Left lung (tissue), 10 donors: ENCODE data around the gene PTPRM. TPM values are rescaled to one million over a fixed set of nuclear protein-coding genes. Genes with fewer than 3 reads are reported as not detected.

Experiments
- ATAC-seq: fragments of 200-7000 bp; cut with Tn5 transposase; one replicate; pipeline ENCODE4 v1.9.1; 2020; ENCODE audit warnings: moderate library complexity
- DNase-seq, 4 donors: peaks; one replicate each; pipeline ENCODE4 v3.0.0-alpha.2; 2013 to 2020
- H3K27ac ChIP-seq, 2 donors: fragments of 200-600 bp; sonication (generic) in 1 of 2; one replicate each; pipeline versions ENCODE4 v1.5.0 to v1.8.0; 2020 to 2021
- H3K27me3 ChIP-seq, 2 donors: fragments of 200-600 bp; sonication (generic) in 1 of 2; one replicate each; pipeline versions ENCODE4 v1.5.0 to v1.8.0; 2020 to 2021
- H3K36me3 ChIP-seq, 2 donors: fragments of 200-600 bp; sonication (generic) in 1 of 2; one replicate each; pipeline versions ENCODE4 v1.5.0 to v1.8.0; 2020 to 2021
- H3K4me1 ChIP-seq, 2 donors: fragments of 200-600 bp; one replicate each; pipeline ENCODE4 v1.8.0; 2021
- H3K4me3 ChIP-seq, 2 donors: fragments of 200-600 bp; sonication (generic) in 1 of 2; one replicate each; pipeline versions ENCODE4 v1.5.0 to v1.8.0; 2020 to 2021; ENCODE audit warnings: mild to moderate bottlenecking in 1 of 2
- H3K9me3 ChIP-seq, 2 donors: fragments of 200-600 bp; sonication (generic) in 1 of 2; one replicate each; pipeline versions ENCODE4 v1.5.0 to v1.8.0; 2020 to 2021
- CTCF ChIP-seq, 2 donors: fragments of 200-600 bp; sonication (generic) in 1 of 2; IDR thresholded peaks; one replicate each; pipeline versions ENCODE4 v1.5.0 to v1.8.0; 2021; ENCODE audit warnings: antibody characterized with exemption in 2 of 2
- intact Hi-C, 2 donors: fragments of 100-400 bp; cut with DNase I; formaldehyde crosslinking; loops; one replicate each; pipeline versions ENCODE4 v1.11.2 to v1.14.2; 2022
- polyA plus RNA-seq, 6 donors: library from polyadenylated mRNA; unstranded; fragments of 120-200 nt; gene quantifications; one replicate each; pipeline ENCODE4 v1.2.1, GENCODE V29; 2013; ENCODE audit not compliant: insufficient read length in 6 of 6
- total RNA-seq, 2 donors: library from RNA; stranded (reverse); fragmentation: NEBNext Ultra II Directional; extraction: Animal tissue kit (Norgen Biotek cat#: 25700); gene quantifications; one replicate each; pipeline ENCODE4 v1.2.1, GENCODE V29; 2021
- donor health status: DM: no; HTN: yes; CAD: no.
- donor health status: DM: no; HTN: no; CAD: no.

Gene PTPRM
- total and polyA plus RNA-seq, 8 donors: 76.4 to 99.6 (median 90.1) TPM

DNA sequence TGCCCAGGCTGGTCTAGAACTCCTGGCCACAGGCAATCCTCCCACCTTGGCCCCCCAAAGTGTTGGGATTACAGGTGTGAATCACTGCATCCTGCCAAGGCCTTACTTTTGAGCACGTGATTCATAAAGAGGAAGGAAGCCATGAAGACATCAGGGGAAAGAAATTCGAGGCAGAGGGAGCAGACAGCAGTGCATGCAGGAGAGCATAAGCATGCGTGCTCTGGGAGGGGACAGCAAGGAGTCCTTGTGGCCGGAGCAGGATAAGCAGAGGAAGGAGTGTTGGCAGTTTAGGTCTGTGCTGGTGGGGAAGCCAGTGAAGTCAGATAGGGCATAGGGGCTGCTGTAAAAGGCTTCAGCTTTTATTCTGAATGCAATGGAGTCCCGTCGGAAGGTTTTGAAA, 641.6 kb downstream of the PTPRM start:
- DNase-seq (no peak), ATAC-seq (no peak)
- H3K27ac ChIP-seq: no peak overlapping the region
- no peaks in the 10 kb centered on the region for H3K27me3 ChIP-seq
- TF ChIP-seq CTCF (IDR thresholded peaks at IDR 0.05): no peak
- H3K36me3 ChIP-seq: no peaks in the 10 kb centered on the region
- no peaks in the 10 kb centered on the region for H3K9me3 ChIP-seq
- no peak overlapping the region for H3K4me3 ChIP-seq
- H3K4me1 ChIP-seq: no peaks in the 10 kb centered on the region
- intact Hi-C loops: no loop called here

- no peak for TF ChIP-seq CTCF (IDR thresholded peaks at IDR 0.05)
- Histone ChIP-seq H3K9me3 (no peaks in the 10 kb centered on the region), H3K27ac (no peak overlapping the region), H3K4me3 (no peak overlapping the region), H3K27me3 (no peaks in the 10 kb centered on the region), H3K4me1 (no peaks in the 10 kb centered on the region), H3K36me3 (no peaks in the 10 kb centered on the region)
- intact Hi-C loops: no loop called here
- ATAC-seq (no peak), DNase-seq (no peak)
These were observed 646.0 kb downstream of the PTPRM start for GRCh38 chr18:8212896-8213780.

DNA sequence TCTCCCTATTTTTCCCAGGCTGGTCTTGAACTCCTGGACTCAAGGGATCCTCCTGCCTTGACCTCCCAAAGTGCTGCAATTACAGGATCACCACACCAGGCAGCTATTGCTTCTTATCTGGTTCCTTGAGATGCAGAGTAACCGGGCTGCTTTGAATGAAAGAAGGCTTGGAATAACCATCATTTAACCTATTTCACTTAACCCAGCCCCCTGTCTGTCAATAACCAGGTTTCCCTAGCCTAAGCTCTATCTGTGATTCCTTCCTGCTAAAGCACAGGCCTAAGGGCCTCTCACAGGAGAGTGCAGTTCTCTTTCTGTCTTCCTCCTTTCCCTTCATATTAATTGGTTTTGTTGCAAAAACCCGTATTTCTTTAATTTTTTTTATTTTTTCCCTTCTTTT, 648.6 kb downstream of the PTPRM start:
- Histone ChIP-seq H3K36me3 (no peaks in the 10 kb centered on the region), H3K4me1 (no peaks in the 10 kb centered on the region), H3K4me3 (no peak overlapping the region), H3K27ac (no peak overlapping the region), H3K9me3 (no peaks in the 10 kb centered on the region), H3K27me3 (no peaks in the 10 kb centered on the region)
- intact Hi-C loops: no loop called here
- DNase-seq: no peak
- no peak for TF ChIP-seq CTCF (IDR thresholded peaks at IDR 0.05)
- no peak for ATAC-seq

DNA sequence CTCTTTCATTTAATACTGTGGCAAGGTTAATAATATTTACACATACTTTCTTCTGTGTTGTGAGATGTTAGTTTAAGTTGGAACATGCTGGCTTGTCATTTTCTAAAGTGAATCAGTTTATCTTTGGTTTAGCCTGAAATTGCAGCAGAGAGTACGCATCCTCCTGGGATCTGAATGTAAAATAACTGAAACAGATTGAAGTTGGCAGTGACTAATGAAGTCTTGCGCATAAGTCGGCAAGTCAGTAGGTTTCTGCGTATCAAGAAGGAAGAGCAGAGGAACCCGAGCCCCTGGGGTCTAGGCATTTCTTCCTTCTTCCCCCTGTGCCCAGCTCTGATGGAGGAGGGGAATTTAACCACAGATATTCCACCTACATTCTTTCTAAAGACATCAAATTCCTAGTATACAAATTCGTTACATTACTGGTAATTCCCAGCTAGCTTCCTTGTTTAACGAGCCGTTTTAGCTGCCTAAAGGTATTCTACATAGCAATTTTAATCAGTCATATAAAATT, 650.0 kb downstream of the PTPRM start:
- intact Hi-C loops: no loop called here
- no peak for TF ChIP-seq CTCF (IDR thresholded peaks at IDR 0.05)
- Histone ChIP-seq H3K9me3 (no peaks in the 10 kb centered on the region), H3K36me3 (no peaks in the 10 kb centered on the region), H3K27ac (no peak overlapping the region), H3K4me3 (no peak overlapping the region), H3K4me1 (no peaks in the 10 kb centered on the region), H3K27me3 (no peaks in the 10 kb centered on the region)
- ATAC-seq (no peak), DNase-seq (no peak)

- Histone ChIP-seq H3K27ac (no peak overlapping the region), H3K4me1 (no peaks in the 10 kb centered on the region), H3K4me3 (no peak overlapping the region), H3K9me3 (no peaks in the 10 kb centered on the region), H3K27me3 (no peaks in the 10 kb centered on the region), H3K36me3 (no peaks in the 10 kb centered on the region)
- DNase-seq (no peak), ATAC-seq (no peak)
- intact Hi-C loops: no loop called here
- TF ChIP-seq CTCF (IDR thresholded peaks at IDR 0.05): no peak
These were observed 651.1 kb downstream of the PTPRM start for GRCh38 chr18:8218197-8218596.
